ENCODE measurements around the gene DHCR7. TPM values are rescaled to one million over a fixed set of nuclear protein-coding genes. Genes with fewer than 3 reads are reported as not detected.

The DHCR7 gene
- total RNA-seq, 1 donor from 2014 or later = 35.5 TPM

- Mint-ChIP-seq H3K27me3 (no peaks in the 10 kb centered on the region), H3K9me3 (no peaks in the 10 kb centered on the region), H3K27ac (no peak overlapping the region), H3K4me1 (no peaks in the 10 kb centered on the region), H3K4me3 (no peak overlapping the region), H3K36me3 (ENCODE audit: low read depth) (peaks cover 89% of the 10 kb centered on the region)
- CTCF ChIA-PET = no interaction called here
- DNase-seq (no peak), ATAC-seq (ENCODE audit: low read depth) (no peak)
- POLR2A ChIA-PET = no interaction called here
- intact Hi-C loops (cut with micrococcal nuclease) = no loop called here
- no peak for TF ChIP-seq CTCF (IDR thresholded peaks at IDR 0.05)
These were observed 34.7 kb upstream of the DHCR7 start for GRCh38 chr11:71482746-71483364.

- POLR2A ChIA-PET = no interaction called here
- DNase-seq (no peak), ATAC-seq (ENCODE audit: low read depth) (no peak)
- H3K36me3 Mint-ChIP-seq (ENCODE audit: low read depth) = peaks cover 92% of the 10 kb centered on the region
- no peak overlapping the region for H3K27ac Mint-ChIP-seq
- no peak for TF ChIP-seq CTCF (IDR thresholded peaks at IDR 0.05)
- H3K27me3 Mint-ChIP-seq = no peaks in the 10 kb centered on the region
- CTCF ChIA-PET = no interaction called here
- H3K4me1 Mint-ChIP-seq = no peaks in the 10 kb centered on the region
- H3K9me3 Mint-ChIP-seq = no peaks in the 10 kb centered on the region
- intact Hi-C loops (cut with micrococcal nuclease) = no loop called here
- no peak overlapping the region for H3K4me3 Mint-ChIP-seq
These were observed 34.0 kb upstream of the DHCR7 start for GRCh38 chr11:71482216-71482615.

- DNase-seq = no peak
- peaks cover 93% of the 10 kb centered on the region for H3K36me3 Mint-ChIP-seq (ENCODE audit: low read depth)
These were observed 33.1 kb upstream of the DHCR7 start for GRCh38 chr11:71481101-71481960.

GRCh38 chr11:71478528-71478840, 30.3 kb upstream of the DHCR7 start:
- H3K4me3 Mint-ChIP-seq = no peak overlapping the region
- DNase-seq (no peak), ATAC-seq (ENCODE audit: low read depth) (no peak)
- no peak for TF ChIP-seq CTCF (IDR thresholded peaks at IDR 0.05)
- peaks cover 89% of the 10 kb centered on the region for H3K36me3 Mint-ChIP-seq (ENCODE audit: low read depth)
- no peaks in the 10 kb centered on the region for H3K4me1 Mint-ChIP-seq
- no peaks in the 10 kb centered on the region for H3K27me3 Mint-ChIP-seq
- no peak overlapping the region for H3K27ac Mint-ChIP-seq
- CTCF ChIA-PET = no interaction called here
- POLR2A ChIA-PET = no interaction called here
- no peaks in the 10 kb centered on the region for H3K9me3 Mint-ChIP-seq
- intact Hi-C loops (cut with micrococcal nuclease) = no loop called here

More at GRCh38 chr11:71481101-71481960, 33.1 kb upstream of the DHCR7 start:
- intact Hi-C loops (cut with micrococcal nuclease) = no loop called here
- H3K9me3 Mint-ChIP-seq = no peaks in the 10 kb centered on the region
- H3K4me3 Mint-ChIP-seq = no peak overlapping the region
- ATAC-seq (ENCODE audit: low read depth) = no peak
- no peak for TF ChIP-seq CTCF (IDR thresholded peaks at IDR 0.05)
- H3K27me3 Mint-ChIP-seq = no peaks in the 10 kb centered on the region
- ChIA-PET POLR2A (no interaction called here), CTCF (no interaction called here)
- H3K4me1 Mint-ChIP-seq = no peaks in the 10 kb centered on the region
- no peak overlapping the region for H3K27ac Mint-ChIP-seq

- no peaks in the 10 kb centered on the region for H3K9me3 Mint-ChIP-seq
- no peak for TF ChIP-seq CTCF (IDR thresholded peaks at IDR 0.05)
- no peak overlapping the region for H3K27ac Mint-ChIP-seq
- intact Hi-C loops (cut with micrococcal nuclease) = no loop called here
- ATAC-seq (ENCODE audit: low read depth) (no peak), DNase-seq (no peak)
- H3K4me3 Mint-ChIP-seq = no peak overlapping the region
- CTCF ChIA-PET = no interaction called here
- H3K27me3 Mint-ChIP-seq = no peaks in the 10 kb centered on the region
- peaks cover 89% of the 10 kb centered on the region for H3K36me3 Mint-ChIP-seq (ENCODE audit: low read depth)
- POLR2A ChIA-PET = no interaction called here
- H3K4me1 Mint-ChIP-seq = no peaks in the 10 kb centered on the region
These were observed 29.7 kb upstream of the DHCR7 start for GRCh38 chr11:71477641-71478527.
